Activated effector memory CD4-positive, alpha-beta T cell treated with anti-CD3 and anti-CD28 coated beads, Interleukin-2, amount 50 U/mL, for 16 hours (primary cell): ENCODE measurements around the gene CYP4F2.
"Not testable (repeated sequence)": the region's sequence is repeated elsewhere in the genome, so short reads cannot be mapped to it uniquely, and the experiment has no call there.

Source experiments
- DNase-seq: peaks from one replicate; pipeline ENCODE4 v3.0.0-alpha.2; 2020

CYP4F2 gene

DNA sequence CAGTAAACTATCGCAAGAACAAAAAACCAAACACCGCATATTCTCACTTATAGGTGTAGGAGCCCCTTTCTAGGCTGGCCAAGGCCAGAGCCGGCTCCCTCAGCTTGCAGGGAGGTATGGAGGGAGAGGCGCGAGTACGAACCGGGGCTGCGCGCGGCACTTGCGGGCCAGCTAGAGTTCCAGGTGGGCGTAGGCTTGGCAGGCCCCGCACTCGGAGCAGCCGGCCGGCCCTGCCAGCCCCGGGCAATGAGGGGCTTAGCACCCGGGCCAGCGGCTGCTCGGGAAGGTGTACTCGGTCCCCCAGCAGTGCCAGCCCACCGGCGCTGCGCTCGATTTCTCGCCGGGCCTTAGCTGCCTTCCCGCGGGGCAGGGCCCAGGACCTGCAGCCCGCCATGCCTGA, 1.7 kb upstream of the CYP4F2 start:
- peak; percentile 38 for DNase-seq

DNA sequence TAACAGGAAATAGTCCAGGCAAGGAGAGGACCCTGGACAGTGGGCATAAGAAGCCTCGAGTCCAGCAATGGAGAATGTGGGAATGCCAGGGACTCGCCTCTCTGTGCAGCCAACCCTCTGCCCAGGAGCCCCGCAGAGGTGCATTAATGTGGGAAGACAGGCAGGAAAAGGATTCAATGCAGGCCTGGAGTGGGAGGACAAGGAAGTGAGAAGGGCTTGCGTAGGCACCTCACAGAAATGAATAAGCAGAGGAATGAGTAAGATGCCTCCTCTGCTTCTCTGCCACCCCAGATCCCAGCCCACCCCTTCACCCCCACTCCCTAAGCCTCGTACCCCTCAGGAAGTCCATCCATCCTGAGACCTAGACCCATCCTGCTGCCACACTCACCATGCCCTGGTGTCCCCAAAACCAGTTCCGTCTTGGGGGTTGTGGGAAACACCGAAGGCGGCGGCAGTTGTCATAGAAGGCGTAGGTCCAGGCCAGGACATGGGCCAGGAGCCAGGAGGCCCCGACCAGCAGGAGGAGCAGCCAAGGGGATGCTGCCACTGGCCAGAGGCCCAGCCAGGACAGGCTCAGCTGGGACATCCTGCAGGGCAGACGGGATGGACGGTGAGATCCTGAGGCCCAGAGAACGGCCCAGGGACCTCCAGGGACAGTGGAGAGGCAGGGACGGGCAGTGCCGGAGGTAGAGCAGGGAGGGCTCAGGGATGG, 692 bp downstream of the CYP4F2 start:
- no peak for DNase-seq

DNA sequence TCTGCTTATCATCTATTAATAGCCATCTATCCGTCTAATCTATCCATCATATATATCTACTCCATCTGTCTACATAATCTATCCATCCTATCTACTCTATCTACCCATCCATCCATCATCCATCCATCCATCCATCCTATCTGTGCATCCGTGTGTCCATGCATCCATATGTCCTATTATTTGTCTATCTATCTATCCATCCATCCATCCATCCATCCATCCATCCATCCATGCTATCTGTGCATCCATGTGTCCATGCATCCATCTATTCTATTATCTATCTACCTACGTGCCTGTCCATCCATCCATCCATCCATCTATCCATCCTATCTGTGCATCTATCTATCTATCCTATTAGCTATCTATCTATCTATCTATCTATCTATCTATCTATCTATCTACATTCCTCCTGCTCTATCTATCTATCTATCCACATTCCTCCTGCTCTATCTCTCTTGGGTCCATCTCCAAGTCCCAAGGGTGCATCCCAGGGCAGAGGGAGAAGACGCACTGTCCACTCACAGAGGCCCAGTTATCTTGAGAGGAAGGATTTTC, 1.9 kb downstream of the CYP4F2 start:
- no peak for DNase-seq

DNA sequence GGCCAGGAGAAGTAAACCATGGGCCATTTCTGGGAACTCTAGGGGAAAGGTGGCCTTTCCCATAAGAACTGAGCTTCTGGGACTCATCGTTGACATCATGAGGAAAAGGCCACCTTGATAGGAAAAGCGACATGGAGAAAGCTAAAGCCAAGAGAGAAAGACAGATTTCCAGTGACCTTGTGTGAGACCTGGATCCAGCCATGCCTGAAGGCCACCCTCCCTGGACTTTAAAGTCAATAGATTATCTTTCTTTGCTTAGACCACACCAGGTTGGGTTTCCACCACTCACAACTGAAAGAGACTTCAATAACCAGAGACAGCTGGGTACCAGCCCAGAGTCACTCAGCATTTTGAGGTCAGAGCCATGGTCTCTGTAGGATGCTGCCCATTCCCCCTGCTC, 3.5 kb downstream of the CYP4F2 start:
- no peak for DNase-seq

DNA sequence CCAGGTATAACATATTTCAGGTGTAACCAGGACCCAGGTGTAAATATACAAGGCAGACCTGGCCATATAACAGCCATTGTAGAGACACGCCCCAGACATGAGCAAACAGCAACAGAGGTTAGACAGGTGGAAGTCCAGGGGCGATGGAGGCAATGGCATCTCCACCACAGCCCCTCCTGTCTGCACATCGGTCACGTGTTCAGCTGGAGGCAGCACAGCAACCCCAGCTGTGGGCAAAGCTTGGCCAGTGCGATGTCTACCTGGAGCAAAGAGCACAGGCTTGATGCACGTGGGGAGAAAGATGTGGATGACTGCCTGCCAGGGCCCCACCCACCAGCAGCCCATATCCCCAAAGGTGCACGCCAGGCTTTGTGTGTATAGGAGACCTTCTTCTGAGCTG, 4.4 kb downstream of the CYP4F2 start:
- DNase-seq, result no peak

DNA sequence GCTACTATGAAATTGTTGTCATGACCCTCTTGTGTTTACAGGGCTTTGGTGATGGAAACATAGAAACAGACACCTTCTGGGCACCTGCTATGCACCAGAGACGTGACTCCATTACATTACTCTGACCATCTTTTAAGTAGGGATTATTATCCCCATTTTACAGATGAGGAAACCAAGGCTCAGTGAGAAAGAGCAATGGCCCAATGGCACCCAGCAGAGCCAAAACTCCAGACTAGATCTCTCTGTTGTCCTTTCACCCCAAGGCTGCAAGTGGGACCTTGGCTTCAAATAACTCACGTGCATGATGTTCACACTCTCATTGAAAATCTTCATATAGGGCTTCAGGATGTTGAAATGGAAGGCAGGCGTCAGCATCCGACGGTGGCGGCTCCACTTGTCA, 5.9 kb downstream of the CYP4F2 start:
- DNase-seq, result no peak

DNA sequence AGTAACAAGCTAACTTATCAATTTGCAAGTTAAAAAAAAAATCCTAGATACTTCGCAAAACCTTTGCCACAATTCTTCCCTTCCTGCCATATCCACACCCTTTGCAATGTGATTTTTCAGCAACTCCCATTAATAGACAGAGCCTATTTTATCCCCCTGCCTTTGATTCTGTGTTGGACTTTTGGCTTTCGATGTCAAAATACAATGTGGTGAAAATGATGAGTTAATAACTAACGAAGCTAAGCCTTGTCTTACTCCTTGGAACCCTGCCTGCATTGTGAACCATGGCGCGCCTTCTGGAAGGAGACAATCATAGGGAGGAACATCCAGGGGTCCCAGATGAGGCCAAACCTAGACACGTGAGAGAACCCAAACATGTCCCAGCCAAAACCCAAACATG, 6.4 kb downstream of the CYP4F2 start:
- no peak for DNase-seq

DNA sequence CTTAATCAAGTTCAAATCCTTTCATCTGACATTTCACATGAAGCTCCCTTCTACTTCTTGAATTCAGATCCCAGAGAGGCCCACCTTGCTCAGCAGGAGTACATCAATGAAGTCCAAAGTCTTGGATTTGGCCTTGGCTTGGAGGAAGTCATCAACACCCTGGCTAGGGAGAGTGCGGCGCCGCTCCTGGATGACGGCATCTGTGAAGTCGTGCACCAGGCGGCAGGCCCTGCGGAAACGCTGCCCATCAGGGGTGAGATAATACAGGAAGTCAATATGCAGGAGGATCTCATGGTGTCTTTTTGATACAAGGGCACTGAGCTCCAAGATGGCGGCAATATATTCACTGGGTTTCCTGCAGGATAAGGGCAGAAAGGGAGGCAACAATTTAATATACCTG, 8.5 kb downstream of the CYP4F2 start:
- DNase-seq, result not testable (repeated sequence)

DNA sequence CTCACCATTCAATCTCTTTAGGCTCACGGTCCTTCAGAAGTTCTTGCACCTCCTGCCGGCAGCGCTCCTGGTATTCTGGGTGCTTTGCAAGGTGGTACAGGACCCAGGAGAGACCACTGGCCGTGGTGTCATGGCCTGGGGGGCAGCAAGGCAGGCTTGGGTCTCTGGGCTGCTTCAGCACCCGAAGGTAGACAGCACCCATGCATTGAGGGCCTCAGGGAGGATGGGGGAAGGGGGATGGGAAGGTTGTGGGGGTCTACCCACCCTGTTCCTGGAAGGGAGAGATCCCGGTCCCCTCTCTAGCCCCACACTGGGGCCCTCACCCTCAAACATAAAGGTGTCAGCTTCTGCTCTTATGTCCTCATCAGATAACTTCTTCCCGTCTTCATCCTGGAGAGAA, 12.0 kb downstream of the CYP4F2 start:
- no peak for DNase-seq

DNA sequence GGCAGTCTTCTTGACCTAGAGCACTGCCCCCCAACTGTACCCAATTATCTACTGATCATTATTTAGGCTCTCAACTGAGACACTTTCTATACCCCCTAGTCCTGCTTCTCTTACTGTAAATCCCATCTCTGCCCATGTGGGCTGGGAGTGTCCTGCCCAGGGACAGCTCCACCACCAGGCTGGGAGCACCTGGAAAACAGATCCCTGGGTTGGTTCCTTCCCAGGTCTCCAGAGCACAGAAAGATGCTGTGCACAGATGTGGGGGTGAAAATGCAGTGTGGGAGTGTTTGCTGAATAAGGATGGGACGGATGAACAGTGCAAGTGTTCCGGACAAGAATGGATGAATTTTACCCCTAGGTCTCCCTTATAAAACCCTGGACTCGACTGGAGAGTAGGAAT, 12.7 kb downstream of the CYP4F2 start:
- no peak for DNase-seq

DNA sequence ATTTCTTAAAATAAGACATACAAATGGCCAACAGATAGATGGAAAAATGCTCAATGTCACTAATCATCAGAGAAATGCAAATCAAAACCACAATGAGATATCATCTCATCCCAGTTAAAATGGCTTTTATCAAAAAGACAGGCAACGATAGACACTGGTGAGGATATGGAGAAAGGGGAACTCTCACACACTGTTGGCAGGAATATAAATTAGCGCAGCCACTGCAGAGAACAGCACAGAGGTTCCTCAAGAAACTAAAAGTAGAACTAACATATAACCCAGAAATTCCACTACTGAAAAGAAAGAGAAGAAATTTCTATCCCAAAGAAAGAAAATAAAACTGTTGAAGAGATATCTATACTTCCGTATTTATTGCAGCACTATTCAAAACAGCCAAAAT, 14.5 kb downstream of the CYP4F2 start:
- DNase-seq, result not testable (repeated sequence)

DNA sequence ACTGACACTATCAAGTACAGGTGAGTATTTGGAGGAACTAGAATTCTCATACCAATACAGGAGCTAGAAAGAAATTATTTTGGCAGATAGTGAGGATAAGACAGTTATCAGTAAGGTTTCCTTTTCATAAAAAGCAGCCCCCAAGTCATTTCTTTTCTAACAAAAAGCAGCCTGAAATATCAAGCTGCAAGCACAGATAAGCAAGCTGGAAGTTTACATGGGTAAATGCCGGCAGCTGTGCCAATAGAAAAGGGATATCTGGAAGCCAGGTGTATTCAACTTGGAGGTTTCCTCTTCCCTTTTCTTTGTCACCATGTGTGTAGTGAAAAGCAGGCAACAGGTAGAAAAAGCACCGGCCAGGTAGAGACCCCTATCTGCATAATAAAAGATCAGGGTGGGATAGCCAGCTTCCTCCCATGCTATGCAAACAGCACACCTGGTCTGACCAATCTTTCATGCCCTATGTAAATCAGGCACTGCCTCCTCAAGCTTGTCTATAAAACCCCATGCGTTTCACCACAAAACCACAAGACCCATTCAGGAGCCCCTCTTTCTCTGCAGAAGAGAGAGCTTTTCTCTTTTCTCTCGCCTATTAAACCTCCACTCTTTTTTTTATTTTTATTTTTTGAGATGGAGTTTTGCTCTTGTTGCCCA, 22.9 kb downstream of the CYP4F2 start:
- no peak for DNase-seq

DNA sequence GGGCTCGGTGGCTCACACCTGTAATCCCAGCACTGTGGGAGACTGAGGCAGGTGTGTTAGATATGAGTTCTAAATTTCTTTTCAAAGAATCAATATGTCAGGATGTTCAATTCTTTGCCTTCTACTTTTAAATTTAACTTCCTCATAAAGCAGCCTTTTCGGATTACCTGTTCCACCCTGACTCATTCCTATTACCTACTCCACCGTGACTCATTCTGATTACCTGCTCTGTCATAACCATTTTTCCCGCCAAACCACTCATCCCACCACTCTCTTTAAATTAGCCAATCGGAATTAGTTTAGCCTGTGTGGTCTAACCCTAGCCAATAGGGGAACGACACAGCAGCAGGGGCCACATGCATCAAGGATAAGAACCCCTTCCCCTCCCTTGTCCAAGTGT, 24.1 kb downstream of the CYP4F2 start:
- DNase-seq, result not testable (repeated sequence)

DNA sequence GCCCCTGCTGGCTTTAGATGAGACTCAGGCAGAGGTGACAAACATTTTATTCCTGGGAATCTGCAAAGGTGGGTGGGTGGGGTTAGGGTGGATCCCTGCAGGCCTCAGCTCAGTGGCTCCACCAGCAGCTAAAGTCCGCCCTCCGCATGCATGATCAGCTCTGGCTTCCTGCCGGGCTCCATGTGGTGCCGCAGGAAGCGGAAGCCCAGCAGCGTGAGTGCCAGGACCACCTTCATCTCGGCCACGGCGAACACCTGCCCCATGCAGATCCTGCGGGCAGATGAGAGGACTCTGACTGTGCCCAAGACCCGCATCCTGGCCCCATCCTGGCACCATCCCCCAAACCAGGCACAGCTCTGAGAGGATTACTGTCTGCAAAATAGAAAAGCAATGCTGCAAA, 26.3 kb downstream of the CYP4F2 start:
- no peak for DNase-seq

DNA sequence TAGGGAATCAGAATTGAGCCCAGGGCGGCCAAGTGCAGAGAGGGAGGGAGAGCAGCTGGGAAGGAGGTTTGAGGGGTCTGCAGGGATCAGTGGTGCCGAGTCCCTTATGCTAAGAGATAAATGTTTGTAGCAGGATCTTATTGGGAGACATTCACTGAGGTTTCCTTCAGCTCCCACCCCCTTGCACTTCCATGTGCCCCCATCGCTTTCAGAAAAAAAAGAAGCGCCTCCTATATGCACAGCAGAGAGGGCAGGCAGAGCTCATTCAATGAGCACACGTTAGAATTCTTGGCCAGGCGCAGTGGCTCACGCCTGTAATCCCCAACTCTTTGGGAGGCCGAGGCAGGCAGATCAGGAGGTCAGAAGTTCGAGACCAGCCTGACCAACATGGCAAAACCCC, 28.0 kb downstream of the CYP4F2 start:
- no peak for DNase-seq

DNA sequence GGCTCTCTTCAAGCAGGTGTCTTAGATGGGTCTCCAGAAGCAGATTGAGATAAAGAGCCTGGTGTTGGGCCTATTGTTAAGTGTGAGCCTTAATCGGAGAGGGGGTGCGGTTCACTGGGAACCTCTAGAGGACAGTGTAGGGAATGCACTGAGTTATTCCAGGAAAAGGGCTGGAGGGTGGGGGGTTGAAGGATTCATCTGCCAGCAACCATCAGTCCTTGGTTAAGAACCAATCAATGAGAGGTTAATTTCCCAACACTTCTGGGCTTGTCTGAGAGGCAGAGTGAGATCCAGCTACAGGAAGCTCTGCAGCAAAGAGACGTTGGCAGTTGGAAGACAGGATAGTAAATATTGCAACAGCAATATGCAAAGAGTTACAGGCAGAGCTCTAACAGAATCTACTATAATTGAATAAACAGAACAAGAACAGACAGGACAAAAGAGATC, 28.7 kb downstream of the CYP4F2 start:
- DNase-seq, result peak; percentile 75

DNA sequence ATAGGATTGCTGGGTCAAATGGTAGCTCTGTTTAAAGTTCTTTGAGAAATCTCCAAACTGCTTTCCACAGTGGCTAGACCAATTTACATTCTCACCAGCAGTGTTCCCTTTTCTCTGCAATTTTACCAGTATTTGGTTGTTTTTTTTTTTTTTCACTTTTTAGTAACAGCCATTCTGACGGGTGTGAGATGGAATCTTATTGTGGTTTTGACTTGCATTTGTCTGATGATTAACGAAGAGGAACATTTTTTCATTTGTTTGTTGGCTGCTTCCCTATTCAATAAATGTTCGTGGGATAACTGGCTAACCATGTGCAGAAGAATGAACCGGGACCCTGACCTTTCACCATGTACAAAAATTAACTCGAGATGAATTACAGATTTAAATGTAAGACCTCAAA, 31.2 kb downstream of the CYP4F2 start:
- no peak for DNase-seq

DNA sequence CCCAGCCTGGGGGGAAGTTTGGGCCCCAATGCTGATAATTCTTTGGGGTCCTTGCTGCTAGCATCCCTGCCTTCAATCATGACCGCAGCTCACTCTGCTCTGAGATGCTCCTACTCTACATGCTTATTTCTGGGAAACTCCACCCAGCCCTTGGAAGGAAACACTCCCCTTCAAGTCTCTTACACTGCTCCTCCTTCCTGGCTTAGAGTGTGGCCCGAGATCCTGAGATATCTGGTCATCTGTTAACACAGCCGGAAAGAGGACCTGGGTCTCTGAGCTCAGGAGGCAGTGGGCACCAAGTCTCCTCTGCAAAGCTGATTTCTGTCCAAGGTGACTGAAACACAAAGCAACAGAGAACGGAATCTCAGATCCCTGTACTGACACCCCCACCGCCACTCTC, 33.0 kb downstream of the CYP4F2 start:
- no peak for DNase-seq

DNA sequence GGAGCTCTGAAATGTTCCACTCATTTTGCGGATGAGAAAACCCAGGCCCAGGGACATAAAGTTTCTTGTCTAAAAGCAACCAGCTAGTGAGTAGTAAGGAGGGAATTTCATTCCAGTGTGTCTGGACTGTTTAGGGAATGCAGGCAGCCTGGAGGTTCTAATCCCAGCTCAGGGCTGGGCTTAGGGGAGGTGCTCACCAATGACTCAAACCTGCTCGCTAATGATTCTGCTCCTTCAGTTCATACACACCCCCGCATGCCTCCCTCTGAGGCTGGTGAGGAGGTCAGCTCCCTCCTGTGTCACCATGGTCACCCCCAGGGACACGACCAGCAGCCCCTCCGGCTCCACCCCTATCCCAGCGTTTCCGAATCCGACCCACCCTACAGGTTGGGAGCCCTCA, 34.6 kb downstream of the CYP4F2 start:
- DNase-seq, result no peak

DNA sequence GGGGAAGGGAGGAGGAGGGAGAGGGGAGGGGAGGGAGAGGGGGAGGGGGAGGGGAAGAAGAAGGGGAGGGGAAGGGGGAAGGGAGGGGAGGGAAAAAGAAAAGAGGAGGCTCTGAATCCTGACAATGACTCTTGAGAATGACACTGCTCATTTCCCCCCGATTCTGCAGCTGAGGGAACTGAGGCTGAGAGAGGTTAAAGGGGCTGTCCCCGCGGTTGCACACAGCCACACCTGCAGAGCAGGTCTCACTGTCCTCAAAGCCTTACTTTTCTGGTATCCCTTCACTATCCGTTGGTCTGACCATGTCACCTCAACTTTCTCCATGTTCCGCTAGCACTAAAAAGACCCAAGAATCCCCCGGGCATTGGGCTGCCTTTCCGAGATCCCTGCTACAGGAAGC, 35.4 kb downstream of the CYP4F2 start:
- DNase-seq, result no peak

DNA sequence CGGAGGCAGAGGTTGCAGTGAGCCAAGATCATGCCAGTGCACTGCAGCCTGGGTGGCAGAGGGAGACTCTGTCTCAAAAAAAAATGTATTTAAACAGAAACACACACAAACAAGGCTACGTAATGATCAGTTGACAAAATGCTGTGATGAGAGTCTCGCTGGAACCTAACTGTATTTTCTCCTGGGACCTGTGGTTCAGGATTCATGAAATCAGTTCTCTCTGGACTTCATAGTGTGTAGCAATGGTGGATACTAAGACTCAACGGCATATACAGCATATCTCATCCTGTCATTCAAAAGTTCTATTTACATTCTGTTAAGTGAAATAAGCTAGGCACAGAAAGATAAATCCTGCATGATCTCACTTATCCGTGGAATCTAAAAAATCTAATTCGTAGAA, 37.4 kb downstream of the CYP4F2 start:
- DNase-seq, result no peak

DNA sequence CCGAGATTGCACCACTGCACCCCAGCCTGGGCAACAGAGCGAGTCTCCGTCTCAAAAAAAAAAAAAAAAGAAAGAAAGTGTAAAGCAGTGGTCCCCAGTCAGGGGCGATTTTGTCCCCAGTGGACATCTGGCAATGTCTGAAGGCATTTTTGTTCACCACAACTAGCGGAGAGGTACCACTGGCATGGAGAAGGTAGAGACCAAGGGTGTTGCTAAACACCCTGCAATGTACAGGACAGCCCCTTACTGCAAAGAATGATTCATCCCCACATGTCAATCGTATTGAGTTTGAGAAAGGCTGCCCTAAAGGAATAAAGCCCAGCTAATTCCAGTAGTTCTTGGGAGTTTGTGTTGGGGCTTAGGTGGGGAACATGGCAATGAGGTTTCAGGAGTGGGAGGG, 38.7 kb downstream of the CYP4F2 start:
- DNase-seq, result no peak

DNA sequence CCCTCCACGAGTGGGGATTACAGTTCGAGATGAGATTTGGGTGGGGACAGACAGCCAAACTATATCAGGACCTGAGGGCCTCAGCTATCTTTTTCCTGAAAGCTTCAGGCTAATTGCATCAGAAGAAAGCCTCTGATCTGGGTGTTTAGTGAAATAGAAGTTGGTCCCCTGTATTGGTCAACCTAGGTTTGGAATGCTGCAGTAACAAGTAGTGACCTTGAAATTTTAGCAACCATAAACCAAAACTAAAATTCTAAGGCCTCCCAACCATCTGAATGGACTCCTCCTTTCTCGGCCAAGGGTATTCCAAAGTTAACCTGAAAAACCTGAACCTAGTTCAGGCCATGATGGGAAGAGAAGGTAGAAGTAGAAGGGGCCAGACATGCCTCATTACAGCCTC, 47.5 kb downstream of the CYP4F2 start:
- DNase-seq, result no peak

DNA sequence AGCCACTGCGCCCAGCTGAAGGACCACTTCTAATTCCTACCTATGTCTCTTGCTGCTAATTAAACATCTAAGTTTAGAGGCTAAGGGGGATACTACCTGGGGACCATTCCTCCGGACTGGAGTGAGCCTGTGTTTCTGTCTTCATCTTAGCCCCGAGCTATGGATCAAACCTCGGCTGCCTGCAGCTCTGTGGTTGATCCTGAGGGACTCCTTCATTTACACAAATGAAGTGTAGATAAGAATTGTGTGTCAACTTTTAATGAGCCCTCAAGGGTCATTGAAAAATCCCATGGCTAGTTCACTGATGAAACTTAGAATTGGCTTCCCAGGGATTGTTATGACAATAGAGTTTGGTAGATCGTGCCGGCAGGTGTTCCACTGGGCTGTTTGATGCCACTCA, 51.0 kb downstream of the CYP4F2 start:
- no peak for DNase-seq

DNA sequence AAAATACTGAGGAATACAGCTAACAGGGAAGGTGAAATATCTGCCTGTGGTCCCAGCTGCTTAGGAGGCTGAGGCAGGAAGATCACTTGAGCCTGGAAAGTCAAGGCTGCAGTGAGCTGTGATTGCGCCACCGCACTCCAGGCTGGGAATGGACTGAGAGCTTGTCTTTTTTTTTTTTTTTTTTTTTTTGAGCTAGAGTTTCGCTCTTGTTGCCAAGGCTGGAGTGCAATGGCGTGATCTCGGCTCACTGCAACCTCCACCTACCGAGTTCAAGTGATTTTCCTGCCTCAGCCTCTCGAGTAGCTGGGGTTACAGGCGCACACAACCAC, 54.0 kb downstream of the CYP4F2 start:
- not testable (repeated sequence) for DNase-seq
